K562 (cell line): Measurements from ENCODE around the gene FLVCR2. TPM values are rescaled to one million over a fixed set of nuclear protein-coding genes. Genes with fewer than 3 reads are reported as not detected.

Experiments
- ASH1L ChIP-seq: fragments of 450-650 bp; IDR thresholded peaks from 2 replicates; pipeline ENCODE4 v1.6.1; 2018; ENCODE audit warnings: borderline replicate concordance, mild to moderate bottlenecking, low read depth; ENCODE audit not compliant: partially characterized antibody
- DACH1 ChIP-seq: fragments of 450-650 bp; IDR thresholded peaks from 2 replicates; pipeline ENCODE4 v1.6.1; 2018; ENCODE audit not compliant: partially characterized antibody
- GABPB1 ChIP-seq: sonication (generic); formaldehyde crosslinking; IDR thresholded peaks from 2 replicates; pipeline ENCODE4 v1.8.0; 2022; ENCODE audit warnings: mild to moderate bottlenecking, missing genetic modification reagents
- HCFC1 ChIP-seq: IDR thresholded peaks from 2 replicates; pipeline ENCODE4 v1.6.1; 2012; ENCODE audit warnings: low read depth, low read length, improper control_type of control experiment
- LARP7 ChIP-seq: fragments of 450-650 bp; IDR thresholded peaks from 2 replicates; pipeline ENCODE4 v1.6.1; 2016
- NCOA2 ChIP-seq, 2 experiments: fragments of 450-650 bp; IDR thresholded peaks; 2 replicates each; pipeline ENCODE4 v1.6.1; 2018; ENCODE audit warnings: mild to moderate bottlenecking in 2 of 2, moderate library complexity in 1 of 2; ENCODE audit not compliant: partially characterized antibody in 2 of 2
- NEUROD1 ChIP-seq: fragments of 150-350 bp; IDR thresholded peaks from 2 replicates; pipeline ENCODE4 v1.6.1; 2014; ENCODE audit warnings: borderline replicate concordance, low read length, low read depth; ENCODE audit not compliant: partially characterized antibody
- NKRF ChIP-seq: fragments of 450-650 bp; IDR thresholded peaks from 2 replicates; pipeline ENCODE4 v1.6.1; 2016; ENCODE audit warnings: borderline replicate concordance
- PTTG1 ChIP-seq: fragments of 450-650 bp; IDR thresholded peaks from 2 replicates; pipeline ENCODE4 v1.6.1; 2016; ENCODE audit warnings: low read depth, mild to moderate bottlenecking, missing genetic modification characterization, missing compliant biosample characterization
- TAF1 ChIP-seq: IDR thresholded peaks from 2 replicates; pipeline ENCODE4 v1.6.1; 2011; ENCODE audit warnings: mild to moderate bottlenecking, low read length, moderate library complexity; ENCODE audit not compliant: insufficient read depth, control insufficient read depth, severe bottlenecking; ENCODE audit errors: extremely low read depth
- YBX1 ChIP-seq: fragments of 450-650 bp; IDR thresholded peaks from 2 replicates; pipeline ENCODE4 v1.7.1; 2016; ENCODE audit warnings: mild to moderate bottlenecking
- YY1 ChIP-seq, 3 experiments: IDR thresholded peaks; 2 replicates each; pipeline ENCODE4 v1.6.1; 2011; ENCODE audit warnings: low read length in 2 of 3, mild to moderate bottlenecking in 2 of 3, moderate library complexity in 2 of 3, borderline replicate concordance in 1 of 3, control low read depth in 1 of 3, low read depth in 1 of 3; ENCODE audit not compliant: insufficient read depth in 3 of 3, insufficient replicate concordance in 2 of 3, control insufficient read depth in 1 of 3, insufficient read length in 1 of 3; ENCODE audit errors: extremely low read depth in 1 of 3
- ZBTB49 ChIP-seq: sonication (generic); formaldehyde crosslinking; IDR thresholded peaks from 2 replicates; pipeline ENCODE4 v1.8.0; 2022; ENCODE audit warnings: missing genetic modification reagents, mild to moderate bottlenecking, borderline replicate concordance
- ZNF609 ChIP-seq: sonication (generic); formaldehyde crosslinking; IDR thresholded peaks from 2 replicates; pipeline ENCODE4 v1.8.1; 2023; ENCODE audit warnings: missing genetic modification reagents, mild to moderate bottlenecking, borderline replicate concordance
- polyA plus RNA-seq, 8 experiments: library from polyadenylated mRNA; depleted of rRNA in 4 of 8; stranded (reverse) in 5 of 8; unstranded in 3 of 8; fragments of >200 nt; fragmentation: Nextera tagmentation in 2 of 8; fragmentation: Illumina TruSeq in 1 of 8; extraction: Ambion mirVana in 2 of 8; extraction: Trizol in 1 of 8; gene quantifications; 2 replicates each; pipeline versions ENCODE4 v1.2.1 to v1.2.3, GENCODE V29; 2011 to 2014; ENCODE audit warnings: inconsistent platforms in 1 of 8, missing spikeins in 1 of 8
- total RNA-seq, 7 experiments: library from RNA; depleted of rRNA in 6 of 7; stranded (reverse); fragments of >200 nt in 6 of 7; fragmentation: Illumina TruSeq in 2 of 7; extraction: Trizol in 2 of 7; gene quantifications; 2 replicates each; pipeline versions ENCODE4 v1.2.1 to v1.2.3, GENCODE V29; 2011 to 2021; ENCODE audit warnings: low replicate concordance in 1 of 7

The FLVCR2 gene
- total and polyA plus RNA-seq, 9 of the 15 experiments (the other 6 are each of a cell fraction or from before 2014, with no cell fraction given): 1.5 TPM; not detected in 8

- TF ChIP-seq ZBTB49 (CRISPR knock-in tag) (no peak), NCOA2 (IDR thresholded peaks at IDR 0.05; ENCODE audit: partially characterized antibody in 2 of 2) (no peak), NKRF (peak; percentile 90), HCFC1 (peak; percentile 78), ZNF609 (no peak), NEUROD1 (peak; percentile 58), DACH1 (peak; percentile 35), LARP7 (0 out of 2 replicates have a peak, but pooled peaks have one; percentile 18), YBX1 (no peak), PTTG1 (tag) (no peak), YY1 (IDR thresholded peaks at IDR 0.05; ENCODE audit: borderline replicate concordance in 1 of 3, control insufficient read depth in 1 of 3, extremely low read depth in 1 of 3, insufficient read depth in 3 of 3, insufficient read length in 1 of 3, insufficient replicate concordance in 2 of 3, low read depth in 1 of 3, low read length in 2 of 3) (peak in 1 of 3 experiments; percentile 12), GABPB1 (CRISPR knock-in tag) (peak; percentile 13; the same call in 1 of the 2 replicates), ASH1L (peak; percentile 90), TAF1 (no peak)
These were observed 82.4 kb downstream of the FLVCR2 start, which contains the start of the genes ERG28 and TTLL5 (continued) for GRCh38 chr14:75660630-75661498.
